ENCODE results near the gene PADI2. TPM values are rescaled to one million over a fixed set of nuclear protein-coding genes. Genes with fewer than 3 reads are reported as not detected.

The PADI2 gene
- total and polyA plus RNA-seq, 4 experiments from 2014 or later: 0.14 TPM; not detected in 3

DNA sequence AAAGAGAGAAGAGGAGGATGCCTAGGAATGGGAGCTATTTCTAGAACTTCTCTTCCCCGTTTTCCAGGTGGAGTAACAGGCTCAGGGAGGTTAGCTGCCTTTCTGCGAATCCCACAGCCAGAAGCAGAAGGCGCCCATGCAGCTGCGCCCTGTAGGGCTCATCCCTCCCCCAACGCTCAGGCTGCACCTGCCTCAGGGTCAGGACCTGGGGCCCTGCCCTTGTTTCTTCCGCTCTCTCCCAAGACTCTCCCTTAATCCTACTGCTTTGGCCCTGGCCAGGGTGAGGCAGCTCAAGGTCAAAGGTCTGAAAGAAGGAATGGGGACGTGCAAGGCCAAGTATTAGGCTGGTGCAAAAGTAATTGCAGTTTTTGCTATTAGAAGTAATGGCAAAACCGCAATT is 30.5 kb upstream of the PADI2 start:
- H3K27ac Mint-ChIP-seq: no peak overlapping the region
- ChIA-PET POLR2A (ENCODE audit: partially characterized antibody) (no interaction called here), CTCF (ENCODE audit: partially characterized antibody) (no interaction called here)
- H3K4me1 Mint-ChIP-seq: no peaks in the 10 kb centered on the region
- DNase-seq: no peak
- H3K36me3 ChIP-seq (ENCODE audit: insufficient read depth, low read length): no peaks in the 10 kb centered on the region
- no peak overlapping the region for H3K4me3 ChIP-seq (ENCODE audit: low read length in 2 of 2)
- peaks cover 4 to 39% (median 34%) of the 10 kb centered on the region in 8 donors for H3K9me3 Mint-ChIP-seq
- no peak overlapping the region for H3K4me3 Mint-ChIP-seq
- H3K27me3 ChIP-seq (ENCODE audit: insufficient read depth, low read length): no peaks in the 10 kb centered on the region
- H3K36me3 Mint-ChIP-seq: peaks cover 13% of the 10 kb centered on the region in 2 donors
- no peak overlapping the region for H3K27ac ChIP-seq (ENCODE audit: low read depth, low read length)
- intact Hi-C loops (cut with micrococcal nuclease): no loop called here
- H3K9me3 ChIP-seq (ENCODE audit: control insufficient read depth in 1 of 2, low read length in 2 of 2): peaks cover 0 to 7% of the 10 kb centered on the region in 2 donors
- H3K4me1 ChIP-seq (ENCODE audit: insufficient read depth, low read length): no peaks in the 10 kb centered on the region
- peaks cover 19 to 29% of the 10 kb centered on the region in 2 donors for H3K27me3 Mint-ChIP-seq

DNA sequence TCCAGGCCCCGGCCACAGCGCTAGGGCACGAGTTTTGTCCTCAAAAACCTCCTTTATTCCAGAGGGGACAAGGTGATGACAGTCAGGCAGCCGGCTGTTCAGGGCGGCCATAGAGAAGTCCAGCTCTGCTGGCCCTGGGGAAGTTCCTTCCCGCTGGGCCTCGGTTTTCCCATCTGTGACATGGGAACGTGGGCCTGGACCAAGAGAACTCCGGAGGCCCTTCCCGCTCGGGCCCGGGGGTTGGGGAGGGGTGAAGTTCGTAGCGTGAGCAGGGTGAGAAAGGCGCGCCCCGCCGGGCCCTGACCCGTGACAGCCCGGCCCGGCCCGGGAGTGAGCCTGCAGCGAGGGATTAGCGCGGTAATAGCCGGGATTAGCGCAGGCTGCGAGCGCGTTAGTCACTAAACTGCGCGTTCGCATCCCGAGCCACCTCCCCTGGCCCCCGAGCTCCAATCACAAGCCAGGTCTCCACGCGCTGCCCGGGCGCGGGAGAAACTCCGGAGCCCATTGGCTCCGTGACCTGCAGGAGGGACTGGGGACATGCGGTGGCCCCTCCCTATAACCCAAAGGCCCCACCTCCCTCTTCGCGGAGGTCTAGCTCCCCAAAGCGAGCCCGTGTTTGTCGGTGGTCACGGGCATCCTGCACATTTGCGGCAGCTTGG is 29.8 kb upstream of the PADI2 start:
- no peaks in the 10 kb centered on the region for H3K27me3 ChIP-seq (ENCODE audit: insufficient read depth, low read length)
- Mint-ChIP-seq H3K4me3 (no peak overlapping the region), H3K27me3 (peaks cover 13 to 24% of the 10 kb centered on the region in 2 donors), H3K27ac (no peak overlapping the region), H3K4me1 (no peaks in the 10 kb centered on the region), H3K9me3 (peaks cover 4 to 32% (median 27%) of the 10 kb centered on the region in 8 donors), H3K36me3 (peaks cover 6 to 9% of the 10 kb centered on the region in 2 donors)
- CTCF ChIA-PET (ENCODE audit: partially characterized antibody): no interaction called here
- intact Hi-C loops (cut with micrococcal nuclease): no loop called here
- POLR2A ChIA-PET (ENCODE audit: partially characterized antibody): no interaction called here
- no peak overlapping the region for H3K27ac ChIP-seq (ENCODE audit: low read depth, low read length)
- no peaks in the 10 kb centered on the region for H3K36me3 ChIP-seq (ENCODE audit: insufficient read depth, low read length)
- no peak for DNase-seq
- no peaks in the 10 kb centered on the region for H3K4me1 ChIP-seq (ENCODE audit: insufficient read depth, low read length)
- H3K4me3 ChIP-seq (ENCODE audit: low read length in 2 of 2): no peak overlapping the region
- peaks cover 0 to 3% of the 10 kb centered on the region in 2 donors for H3K9me3 ChIP-seq (ENCODE audit: control insufficient read depth in 1 of 2, low read length in 2 of 2)

DNA sequence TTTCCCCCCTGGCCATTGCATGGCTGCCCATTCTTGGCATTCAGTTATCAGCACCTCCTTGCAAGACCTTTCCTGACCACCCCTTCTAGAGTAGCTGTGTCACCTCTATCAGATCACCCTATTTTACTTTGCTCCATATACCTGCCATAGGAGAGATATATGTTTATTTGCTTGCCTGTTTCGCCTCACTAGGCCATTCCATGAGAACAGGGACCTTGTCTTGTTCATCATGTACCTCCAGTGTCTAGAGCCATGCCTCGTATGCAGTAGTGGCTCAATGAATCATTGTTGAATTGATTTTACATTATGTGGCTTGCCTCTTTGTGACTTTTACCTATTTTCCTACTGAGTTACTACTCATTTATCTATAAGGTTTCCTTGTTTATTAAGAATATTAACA is 26.4 kb upstream of the PADI2 start:
- DNase-seq: no peak
- intact Hi-C loops (cut with micrococcal nuclease): no loop called here
- Histone ChIP-seq H3K9me3 (ENCODE audit: control insufficient read depth in 1 of 2, low read length in 2 of 2) (no peaks in the 10 kb centered on the region), H3K36me3 (ENCODE audit: insufficient read depth, low read length) (no peaks in the 10 kb centered on the region), H3K27me3 (ENCODE audit: insufficient read depth, low read length) (no peaks in the 10 kb centered on the region), H3K4me3 (ENCODE audit: low read length in 2 of 2) (no peak overlapping the region), H3K4me1 (ENCODE audit: insufficient read depth, low read length) (no peaks in the 10 kb centered on the region), H3K27ac (ENCODE audit: low read depth, low read length) (no peak overlapping the region)
- H3K4me3 Mint-ChIP-seq: no peak overlapping the region
- ChIA-PET CTCF (ENCODE audit: partially characterized antibody) (no interaction called here), POLR2A (ENCODE audit: partially characterized antibody) (no interaction called here)
- H3K27me3 Mint-ChIP-seq: peaks cover 5 to 6% of the 10 kb centered on the region in 2 donors
- no peaks in the 10 kb centered on the region for H3K4me1 Mint-ChIP-seq
- H3K27ac Mint-ChIP-seq: no peak overlapping the region
- peaks cover 0 to 3% (median 0%) of the 10 kb centered on the region in 8 donors for H3K9me3 Mint-ChIP-seq
- no peaks in the 10 kb centered on the region for H3K36me3 Mint-ChIP-seq

DNA sequence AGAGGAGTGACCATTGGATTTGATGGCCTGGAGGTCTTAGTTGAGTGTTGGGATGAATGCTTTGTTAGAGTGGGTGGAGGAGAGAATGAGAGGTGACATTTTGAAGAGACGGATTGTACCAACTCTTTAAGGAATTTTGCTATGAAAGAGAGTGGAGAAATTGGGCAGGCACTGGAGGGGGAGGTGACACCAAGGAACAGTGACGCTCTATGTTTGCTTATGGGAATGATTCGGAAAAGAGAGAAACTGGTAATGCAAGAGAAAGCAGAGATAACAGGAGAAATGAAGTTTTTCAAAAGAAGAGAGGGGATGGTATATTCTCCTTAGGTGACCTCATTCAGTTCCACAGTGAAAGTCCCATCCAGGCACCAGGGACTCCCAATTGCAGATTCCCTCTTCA is 24.5 kb upstream of the PADI2 start:
- H3K27ac Mint-ChIP-seq: no peak overlapping the region
- CTCF ChIA-PET (ENCODE audit: partially characterized antibody): no interaction called here
- Histone ChIP-seq H3K4me1 (ENCODE audit: insufficient read depth, low read length) (no peaks in the 10 kb centered on the region), H3K27ac (ENCODE audit: low read depth, low read length) (no peak overlapping the region), H3K27me3 (ENCODE audit: insufficient read depth, low read length) (no peaks in the 10 kb centered on the region), H3K36me3 (ENCODE audit: insufficient read depth, low read length) (no peaks in the 10 kb centered on the region), H3K9me3 (ENCODE audit: control insufficient read depth in 1 of 2, low read length in 2 of 2) (no peaks in the 10 kb centered on the region), H3K4me3 (ENCODE audit: low read length in 2 of 2) (no peak overlapping the region)
- H3K9me3 Mint-ChIP-seq: peaks cover 0 to 2% (median 0%) of the 10 kb centered on the region in 8 donors
- peaks cover 3 to 5% of the 10 kb centered on the region in 2 donors for H3K27me3 Mint-ChIP-seq
- no peaks in the 10 kb centered on the region for H3K4me1 Mint-ChIP-seq
- no peak overlapping the region for H3K4me3 Mint-ChIP-seq
- intact Hi-C loops (cut with micrococcal nuclease): no loop called here
- DNase-seq: no peak
- no peaks in the 10 kb centered on the region for H3K36me3 Mint-ChIP-seq
- POLR2A ChIA-PET (ENCODE audit: partially characterized antibody): no interaction called here

DNA sequence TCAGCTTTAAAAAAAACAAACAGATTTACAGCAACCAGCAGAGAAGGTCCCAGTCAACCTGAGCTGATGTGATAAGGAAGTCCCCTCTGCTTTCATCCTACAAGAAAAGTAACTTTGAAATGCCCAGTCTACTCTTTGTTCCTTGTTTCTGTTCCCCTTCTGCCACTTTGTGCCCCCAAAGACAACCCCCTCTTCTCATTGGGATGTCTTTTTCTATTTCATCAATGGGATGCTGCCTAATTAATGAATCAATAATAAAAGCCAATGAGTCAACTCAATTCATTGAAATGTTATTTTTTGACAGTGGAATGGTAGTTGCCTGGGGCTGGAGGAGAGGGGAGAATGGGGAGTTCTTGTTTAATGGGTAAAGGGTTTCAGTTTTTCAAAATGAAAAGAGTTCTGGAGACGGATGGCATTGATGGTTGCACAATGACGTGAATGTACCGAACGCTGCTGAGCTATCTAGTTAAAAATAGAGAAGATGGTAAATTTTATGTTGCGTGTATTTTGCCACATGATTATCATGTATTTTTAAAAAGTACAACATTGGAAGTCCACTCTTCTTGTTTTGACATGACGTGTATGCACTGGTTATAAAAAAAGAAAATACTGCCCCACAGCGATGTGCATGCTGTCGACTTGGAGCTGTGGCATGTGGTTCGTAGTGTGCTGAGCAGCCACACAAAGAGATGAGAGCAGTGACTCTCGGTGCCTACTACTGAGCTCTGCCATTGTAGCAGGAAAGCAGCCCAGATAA is 22.4 kb upstream of the PADI2 start:
- H3K27ac Mint-ChIP-seq: no peak overlapping the region
- H3K27ac ChIP-seq (ENCODE audit: low read depth, low read length): no peak overlapping the region

DNA sequence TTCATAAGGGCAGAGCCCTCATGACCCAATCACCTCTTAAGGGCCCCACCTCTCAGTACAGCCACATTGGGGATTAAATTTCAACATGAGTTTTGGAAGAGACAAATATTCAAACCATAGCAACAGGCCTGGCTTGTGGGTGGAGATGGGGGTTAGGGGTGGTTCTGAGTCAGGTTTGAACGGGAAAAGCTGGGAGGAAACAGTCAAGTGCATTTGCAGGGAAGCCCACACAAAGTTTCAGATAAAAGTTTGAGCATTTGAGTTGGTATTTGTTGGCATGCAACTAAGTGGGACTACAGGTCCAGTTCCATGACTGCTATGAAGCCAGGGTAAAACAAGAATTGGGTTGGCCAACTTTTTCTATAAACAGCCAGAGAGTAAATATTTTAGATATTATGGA is 21.0 kb upstream of the PADI2 start:
- Histone ChIP-seq H3K27me3 (ENCODE audit: insufficient read depth, low read length) (no peaks in the 10 kb centered on the region), H3K9me3 (ENCODE audit: control insufficient read depth in 1 of 2, low read length in 2 of 2) (no peaks in the 10 kb centered on the region), H3K36me3 (ENCODE audit: insufficient read depth, low read length) (no peaks in the 10 kb centered on the region), H3K27ac (ENCODE audit: low read depth, low read length) (no peak overlapping the region), H3K4me1 (ENCODE audit: insufficient read depth, low read length) (no peaks in the 10 kb centered on the region), H3K4me3 (ENCODE audit: low read length in 2 of 2) (no peak overlapping the region)
- Mint-ChIP-seq H3K36me3 (no peaks in the 10 kb centered on the region), H3K9me3 (peaks cover 0 to 3% (median 0%) of the 10 kb centered on the region in 8 donors), H3K4me1 (no peaks in the 10 kb centered on the region), H3K27me3 (peaks cover 7 to 14% of the 10 kb centered on the region in 2 donors), H3K4me3 (no peak overlapping the region), H3K27ac (no peak overlapping the region)
- POLR2A ChIA-PET (ENCODE audit: partially characterized antibody): no interaction called here
- CTCF ChIA-PET (ENCODE audit: partially characterized antibody): interaction anchor here (0.7 kb wide), 1 partner anchor 97 kb away, joined by 3 read pairs; no protein-coding TSS in a partner anchor
- intact Hi-C loops (cut with micrococcal nuclease): no loop called here
- DNase-seq: no peak

More for the DNA sequence above, 22.4 kb upstream of the PADI2 start:
- H3K36me3 ChIP-seq (ENCODE audit: insufficient read depth, low read length): no peaks in the 10 kb centered on the region
- H3K4me1 Mint-ChIP-seq: no peaks in the 10 kb centered on the region
- no peaks in the 10 kb centered on the region for H3K27me3 ChIP-seq (ENCODE audit: insufficient read depth, low read length)
- H3K4me3 Mint-ChIP-seq: no peak overlapping the region
- H3K4me1 ChIP-seq (ENCODE audit: insufficient read depth, low read length): no peaks in the 10 kb centered on the region
- POLR2A ChIA-PET (ENCODE audit: partially characterized antibody): no interaction called here
- H3K9me3 ChIP-seq (ENCODE audit: control insufficient read depth in 1 of 2, low read length in 2 of 2): no peaks in the 10 kb centered on the region
- intact Hi-C loops (cut with micrococcal nuclease): no loop called here
- peaks cover 7 to 12% of the 10 kb centered on the region in 2 donors for H3K27me3 Mint-ChIP-seq
- no peak overlapping the region for H3K4me3 ChIP-seq (ENCODE audit: low read length in 2 of 2)
- no peaks in the 10 kb centered on the region for H3K36me3 Mint-ChIP-seq
- no peak for DNase-seq
- H3K9me3 Mint-ChIP-seq: peaks cover 0 to 3% (median 0%) of the 10 kb centered on the region in 8 donors
- CTCF ChIA-PET (ENCODE audit: partially characterized antibody): no interaction called here

DNA sequence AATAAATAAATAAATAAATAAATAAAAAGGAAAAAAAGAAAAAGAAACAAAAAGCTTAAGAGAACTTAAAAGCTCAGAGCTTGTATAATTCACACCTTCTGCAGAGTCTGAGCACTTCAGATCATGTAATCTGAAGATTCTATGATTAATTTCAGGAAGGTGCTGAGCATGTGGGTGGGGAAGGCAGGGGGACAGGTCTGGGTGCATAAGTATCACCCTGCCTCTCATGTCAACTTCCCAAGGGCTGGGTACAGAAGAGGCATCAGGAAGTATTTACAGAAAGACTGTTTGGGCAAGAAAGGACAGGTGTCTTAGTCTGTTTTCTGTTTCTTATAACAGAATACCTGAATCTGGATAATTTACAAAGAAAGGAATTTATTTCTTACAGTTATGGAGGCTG is 20.4 kb upstream of the PADI2 start:
- H3K27ac ChIP-seq (ENCODE audit: low read depth, low read length): no peak overlapping the region
- ChIA-PET CTCF (ENCODE audit: partially characterized antibody) (no interaction called here), POLR2A (ENCODE audit: partially characterized antibody) (no interaction called here)

More for the DNA sequence above, 20.4 kb upstream of the PADI2 start:
- Histone ChIP-seq H3K4me1 (ENCODE audit: insufficient read depth, low read length) (no peaks in the 10 kb centered on the region), H3K36me3 (ENCODE audit: insufficient read depth, low read length) (no peaks in the 10 kb centered on the region), H3K9me3 (ENCODE audit: control insufficient read depth in 1 of 2, low read length in 2 of 2) (no peaks in the 10 kb centered on the region), H3K27me3 (ENCODE audit: insufficient read depth, low read length) (no peaks in the 10 kb centered on the region), H3K4me3 (ENCODE audit: low read length in 2 of 2) (no peak overlapping the region)
- DNase-seq: no peak
- Mint-ChIP-seq H3K9me3 (peaks cover 0 to 3% (median 0%) of the 10 kb centered on the region in 8 donors), H3K4me1 (no peaks in the 10 kb centered on the region), H3K4me3 (no peak overlapping the region), H3K27me3 (peaks cover 8 to 19% of the 10 kb centered on the region in 2 donors), H3K27ac (no peak overlapping the region), H3K36me3 (no peaks in the 10 kb centered on the region)
- intact Hi-C loops (cut with micrococcal nuclease): no loop called here
